Inflammatory macrophage (primary cell): ENCODE results near the gene ECI1.
"Not testable (repeated sequence)": the region's sequence is repeated elsewhere in the genome, so short reads cannot be mapped to it uniquely, and the experiment has no call there.

ENCODE experiments used
- DNase-seq, 2 donors: peaks; one replicate each; pipeline ENCODE4 v3.0.0-alpha.2; 2020 to 2022

The ECI1 gene

DNA sequence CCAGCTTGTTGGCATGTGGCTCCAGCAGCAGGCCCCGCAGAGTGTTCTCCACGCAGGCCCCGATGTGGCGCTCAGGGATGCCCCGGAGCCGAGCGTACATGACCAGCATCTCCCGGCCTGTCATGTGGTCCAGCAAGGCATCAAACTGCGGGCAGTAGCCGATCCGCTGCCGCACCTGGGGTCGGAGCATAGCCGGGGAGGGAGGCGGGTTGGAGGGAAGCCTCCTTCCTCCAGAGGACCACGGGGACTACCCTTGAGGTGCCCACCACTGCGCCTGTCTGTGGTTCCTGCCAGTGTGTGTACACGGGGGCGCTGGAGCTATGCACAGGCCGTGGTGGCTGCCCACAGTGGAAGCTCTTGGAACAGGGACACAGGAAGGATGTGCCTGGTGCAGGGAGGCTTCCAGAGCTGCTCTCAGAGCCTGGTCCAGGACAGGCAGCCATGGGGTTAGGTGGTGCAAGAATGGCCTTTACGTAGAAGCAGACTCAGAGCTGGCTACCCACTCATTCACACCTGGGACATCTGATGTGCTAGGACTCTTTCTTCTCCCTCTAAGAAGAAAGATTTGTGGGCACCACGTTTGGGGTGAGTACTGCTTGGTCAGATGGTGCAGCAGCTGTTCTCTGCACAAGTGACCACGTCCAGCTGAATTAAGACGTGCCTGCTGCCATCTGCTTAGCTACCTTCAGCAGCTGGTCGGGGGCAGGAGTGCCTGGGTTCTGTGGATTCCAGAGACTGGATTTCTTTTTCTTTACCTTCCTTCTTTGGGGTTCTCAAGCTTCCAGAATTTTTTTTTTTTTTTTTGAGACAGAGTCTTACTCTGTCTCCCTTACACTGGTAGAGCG lies 27.8 kb upstream of the ECI1 start:
- no peak for DNase-seq

DNA sequence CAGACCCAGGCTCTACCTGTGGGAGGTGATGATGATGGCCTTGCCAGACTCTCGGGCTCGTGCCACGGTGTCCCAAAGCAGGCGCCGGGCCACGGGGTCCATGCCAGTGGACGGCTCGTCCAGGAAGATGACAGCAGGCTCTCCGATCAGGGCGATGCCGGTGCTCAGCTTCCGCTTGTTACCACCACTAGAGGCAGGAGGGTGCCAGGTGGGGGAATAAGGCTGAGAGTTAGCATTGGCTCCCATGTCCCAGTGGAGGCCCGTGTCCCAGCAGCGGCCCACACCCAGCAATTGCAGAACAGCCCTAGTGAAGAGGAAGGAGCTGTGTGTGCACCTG lies 26.9 kb upstream of the ECI1 start:
- DNase-seq = no peak

DNA sequence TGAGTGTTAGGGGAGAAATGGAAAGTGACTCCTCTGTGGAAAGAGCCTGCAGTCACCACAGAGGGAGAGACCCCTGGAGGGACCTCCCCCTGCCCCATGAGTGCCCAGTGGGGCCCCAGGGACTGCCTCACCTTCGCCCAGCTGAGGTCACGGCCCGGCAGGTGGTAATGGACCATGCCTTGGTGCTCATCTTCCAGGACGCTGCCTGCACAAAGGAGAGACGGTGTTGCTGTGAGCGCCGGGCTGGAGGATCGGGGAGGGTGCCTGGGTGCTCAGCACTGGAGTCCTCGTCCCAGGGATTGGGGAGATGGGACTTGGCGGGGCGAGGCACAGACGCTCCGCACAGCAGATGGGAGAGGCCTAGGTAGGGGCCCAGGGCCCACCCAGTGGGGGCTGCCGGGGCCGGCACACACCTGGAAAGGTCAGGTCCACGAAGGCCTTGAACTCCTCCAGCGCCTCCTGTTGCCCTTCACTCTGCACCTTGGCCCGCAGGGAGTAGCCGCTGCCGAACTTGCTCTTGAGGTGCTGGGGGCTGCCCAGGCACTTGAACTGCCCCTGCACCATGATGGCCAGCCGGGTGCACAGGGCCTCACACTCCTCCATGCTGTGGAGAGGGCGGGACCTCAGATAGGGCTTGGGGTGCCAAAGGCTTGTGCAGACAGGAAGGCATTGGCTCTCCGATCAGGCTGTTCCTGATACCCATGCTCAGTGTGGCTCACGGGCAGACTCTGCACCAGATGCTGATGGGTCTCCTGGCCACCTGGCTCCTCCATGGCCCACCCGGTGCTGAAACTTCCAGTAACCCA lies 26.3 kb upstream of the ECI1 start:
- no peak for DNase-seq

DNA sequence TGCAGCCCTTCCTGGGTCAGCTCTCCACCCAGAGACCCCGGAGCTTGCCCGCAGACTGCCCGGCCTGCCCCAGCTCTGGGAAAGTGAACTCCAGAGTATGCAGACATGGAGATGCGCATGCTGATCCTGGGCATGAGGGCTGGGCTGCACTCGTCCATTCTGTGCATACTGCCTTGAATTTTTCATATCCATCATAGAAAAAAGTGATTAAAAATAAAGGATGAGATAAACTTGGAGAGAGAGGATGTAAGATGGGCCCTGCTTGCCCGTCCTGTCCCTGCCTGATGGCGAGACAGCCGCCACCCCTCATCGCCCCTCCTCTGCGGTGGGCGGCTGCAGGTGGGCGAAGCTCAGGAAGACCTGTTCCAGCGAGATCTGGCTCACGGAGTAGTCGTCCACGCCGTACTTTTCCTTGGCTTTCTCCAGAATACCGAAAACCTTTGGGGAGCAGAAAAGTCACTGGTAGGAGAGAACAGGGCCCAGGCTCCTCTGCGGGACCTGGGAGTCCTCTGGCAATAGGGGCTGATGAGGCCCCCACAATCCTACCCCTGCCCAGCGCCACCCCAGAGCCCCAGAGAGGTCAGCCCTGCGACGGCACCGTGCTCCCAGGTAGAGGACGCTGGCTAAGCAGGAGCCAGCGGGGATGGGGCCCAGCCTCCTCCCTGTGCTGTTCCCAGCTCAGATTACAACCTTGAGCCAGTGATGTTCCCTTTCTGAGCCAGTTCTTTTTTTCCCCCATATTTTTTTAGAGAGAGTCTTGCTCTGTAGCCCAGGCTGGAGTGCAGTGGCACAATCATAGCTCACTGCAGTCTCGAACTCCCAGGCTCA lies 25.2 kb upstream of the ECI1 start:
- DNase-seq = no peak

DNA sequence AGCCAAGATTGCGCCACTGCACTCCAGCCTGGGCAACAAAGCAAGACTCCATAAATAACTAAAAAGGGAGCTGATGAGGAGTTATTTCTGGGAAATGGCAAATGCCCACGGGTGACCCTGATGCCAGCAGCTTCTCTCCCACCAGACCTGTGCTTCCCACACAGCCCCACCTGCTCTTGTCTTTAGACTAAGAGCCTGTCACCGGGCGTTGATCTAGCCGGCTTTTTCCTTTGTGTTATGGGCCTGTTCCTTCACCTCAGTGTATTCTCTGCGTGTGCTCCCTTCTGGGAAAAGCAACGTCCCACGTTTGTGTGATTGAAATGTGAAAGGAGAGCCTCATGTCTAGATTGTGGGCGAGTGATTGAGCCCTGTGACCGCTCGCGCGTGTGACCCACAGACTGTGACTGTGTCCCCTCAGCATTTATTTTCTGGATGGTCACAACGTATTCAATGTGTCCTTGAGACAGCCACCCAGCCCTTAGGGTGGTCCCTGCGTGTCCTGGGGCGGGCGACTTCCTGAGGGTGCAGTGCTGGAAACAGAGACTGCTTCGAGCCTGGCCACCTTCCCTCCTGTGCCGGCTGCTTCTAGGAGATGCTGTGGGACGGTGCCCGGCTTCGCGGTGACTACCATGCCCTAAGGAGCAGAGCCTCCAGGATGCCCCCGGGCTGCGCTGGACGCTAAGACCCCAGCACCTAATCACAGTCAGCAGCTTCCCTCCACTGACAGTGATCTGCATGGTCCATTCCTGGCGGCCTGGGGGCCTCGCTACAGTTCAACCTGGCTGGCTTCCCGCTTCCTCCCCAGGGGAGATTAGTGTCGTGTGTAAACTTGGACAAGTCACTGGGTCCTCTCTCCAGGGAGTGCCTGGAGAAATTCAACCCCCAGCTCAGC lies 24.3 kb upstream of the ECI1 start:
- no peak for DNase-seq

DNA sequence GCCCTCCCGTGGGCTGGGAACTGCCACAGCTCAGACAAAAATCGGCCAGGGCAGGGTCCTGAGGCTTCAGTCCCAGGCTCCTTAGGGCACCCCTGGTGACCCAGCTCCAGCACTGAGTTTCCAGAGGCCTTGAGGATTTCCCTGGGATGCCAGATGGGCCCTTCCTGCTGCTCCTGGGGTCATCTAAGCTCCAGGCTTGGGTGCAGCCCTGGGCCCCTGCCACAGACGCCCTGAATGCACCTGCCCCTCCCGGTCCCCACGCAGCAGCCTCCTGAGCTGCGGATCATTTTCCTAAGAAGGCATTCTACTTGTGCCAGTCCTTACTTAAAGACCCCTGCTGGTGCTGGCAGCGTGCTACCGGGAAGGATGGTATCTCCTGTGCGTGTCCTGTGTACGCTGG lies 22.5 kb upstream of the ECI1 start:
- no peak for DNase-seq

DNA sequence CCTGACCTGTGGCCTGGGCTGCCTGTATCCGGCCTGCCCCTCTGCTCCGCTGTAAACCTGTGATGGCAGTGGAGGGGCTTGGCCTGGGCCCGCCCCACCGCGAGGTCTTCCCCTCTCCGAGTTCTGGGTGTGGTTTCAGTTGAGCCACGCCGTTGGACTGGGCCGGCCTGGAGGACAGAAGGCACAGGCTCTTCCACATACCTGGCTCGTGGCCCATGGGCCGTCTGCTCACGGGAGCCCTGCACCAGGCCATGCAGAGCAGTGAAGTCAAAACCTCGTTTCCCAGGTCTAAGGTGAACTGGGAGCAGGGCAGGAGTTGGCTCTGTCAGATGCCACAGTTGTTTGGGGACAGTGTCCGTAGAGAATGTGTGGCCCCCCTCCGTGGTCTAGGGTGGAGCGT lies 22.1 kb upstream of the ECI1 start:
- no peak for DNase-seq

DNA sequence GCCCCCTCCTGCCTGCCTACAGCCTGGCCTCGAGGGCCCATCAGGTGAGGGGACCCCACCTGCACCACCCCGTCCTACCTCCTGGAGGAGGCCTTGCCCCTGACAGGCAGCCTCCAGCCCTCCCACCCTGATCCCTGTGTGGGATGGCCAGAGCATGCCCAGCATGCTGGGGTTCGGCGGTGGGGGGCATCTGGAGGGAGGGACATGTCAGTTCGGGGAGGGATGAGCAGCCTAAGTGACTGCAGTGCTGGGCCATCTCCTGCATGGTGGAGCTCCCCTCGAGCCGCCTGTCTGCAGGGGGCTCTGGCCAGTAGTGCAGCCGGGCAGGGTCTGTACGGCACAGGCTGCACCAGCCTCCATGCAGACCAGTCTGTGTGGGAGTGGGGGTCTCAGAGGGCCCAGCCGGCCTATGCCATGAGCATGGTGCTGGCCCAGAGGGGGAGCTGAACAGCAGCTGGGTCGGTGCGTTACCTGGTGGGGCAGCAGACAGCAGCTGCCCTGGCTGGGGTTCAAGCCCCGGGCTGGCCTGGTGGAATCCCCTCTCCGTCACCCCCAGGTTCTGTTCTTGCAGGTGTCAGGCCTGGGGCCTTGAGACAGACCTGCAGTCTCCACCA lies 20.6 kb upstream of the ECI1 start:
- no peak for DNase-seq

DNA sequence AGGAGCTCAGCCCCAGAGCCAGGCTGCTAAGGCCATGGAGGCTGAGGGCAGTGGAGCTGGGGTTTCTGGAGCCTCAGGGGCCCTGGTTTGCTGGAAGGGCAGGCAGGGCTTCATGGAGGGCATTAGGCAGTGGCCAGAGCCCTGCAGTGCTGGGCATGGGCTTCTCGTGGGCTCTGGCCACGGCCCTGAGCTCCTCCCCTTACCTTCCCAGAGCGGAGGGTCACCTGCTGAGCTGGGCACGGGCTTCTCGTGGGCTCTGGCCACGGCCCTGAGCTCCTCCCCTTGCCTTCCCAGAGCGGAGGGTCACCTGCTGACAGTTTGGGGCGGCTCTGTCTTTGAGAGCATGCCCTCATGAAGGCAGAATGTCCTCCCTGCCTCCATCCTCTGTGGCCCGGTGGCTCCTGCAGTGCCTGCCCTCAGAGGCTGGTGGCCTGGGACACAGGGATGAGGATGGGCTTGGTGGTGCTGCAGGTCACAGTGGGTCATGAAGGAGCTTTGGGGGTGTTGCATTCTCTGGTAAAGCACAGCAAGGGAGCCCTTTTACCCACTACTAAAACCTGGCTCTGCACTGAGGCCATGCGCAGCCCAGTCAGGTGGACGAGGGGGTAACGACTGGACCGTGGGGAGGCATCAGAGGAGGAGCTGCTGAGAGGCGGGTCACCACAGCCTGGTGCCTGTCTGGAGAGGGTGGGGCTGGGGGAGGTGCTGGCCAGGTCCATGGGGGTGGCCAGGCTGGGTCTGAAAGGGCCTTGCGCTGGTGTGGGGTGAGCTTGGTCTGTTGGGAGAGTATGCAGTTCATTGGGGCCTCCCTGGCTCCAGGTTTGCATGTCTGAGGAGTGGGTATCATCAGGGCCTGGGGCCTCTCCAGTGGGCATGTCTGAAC lies 19.4 kb upstream of the ECI1 start:
- DNase-seq = no peak

DNA sequence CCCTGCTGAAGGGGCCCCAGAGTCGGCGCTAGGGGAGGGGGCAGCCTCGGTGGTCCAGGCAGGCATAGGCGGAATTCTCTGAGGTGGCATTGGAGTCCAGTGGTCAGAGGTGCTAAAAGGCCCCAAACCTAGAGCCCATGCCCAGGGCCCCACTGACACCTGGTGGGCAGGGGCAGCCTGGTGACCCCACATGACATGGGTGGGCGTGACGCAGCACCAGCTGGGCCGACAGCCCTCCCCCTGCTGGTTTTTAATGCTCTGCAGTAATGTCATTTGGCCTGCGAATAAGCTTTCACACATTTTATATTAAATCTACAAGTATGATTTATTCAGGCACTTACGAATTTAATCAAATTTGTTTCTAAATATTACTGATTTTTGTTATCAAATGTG lies 18.7 kb upstream of the ECI1 start:
- DNase-seq = no peak

DNA sequence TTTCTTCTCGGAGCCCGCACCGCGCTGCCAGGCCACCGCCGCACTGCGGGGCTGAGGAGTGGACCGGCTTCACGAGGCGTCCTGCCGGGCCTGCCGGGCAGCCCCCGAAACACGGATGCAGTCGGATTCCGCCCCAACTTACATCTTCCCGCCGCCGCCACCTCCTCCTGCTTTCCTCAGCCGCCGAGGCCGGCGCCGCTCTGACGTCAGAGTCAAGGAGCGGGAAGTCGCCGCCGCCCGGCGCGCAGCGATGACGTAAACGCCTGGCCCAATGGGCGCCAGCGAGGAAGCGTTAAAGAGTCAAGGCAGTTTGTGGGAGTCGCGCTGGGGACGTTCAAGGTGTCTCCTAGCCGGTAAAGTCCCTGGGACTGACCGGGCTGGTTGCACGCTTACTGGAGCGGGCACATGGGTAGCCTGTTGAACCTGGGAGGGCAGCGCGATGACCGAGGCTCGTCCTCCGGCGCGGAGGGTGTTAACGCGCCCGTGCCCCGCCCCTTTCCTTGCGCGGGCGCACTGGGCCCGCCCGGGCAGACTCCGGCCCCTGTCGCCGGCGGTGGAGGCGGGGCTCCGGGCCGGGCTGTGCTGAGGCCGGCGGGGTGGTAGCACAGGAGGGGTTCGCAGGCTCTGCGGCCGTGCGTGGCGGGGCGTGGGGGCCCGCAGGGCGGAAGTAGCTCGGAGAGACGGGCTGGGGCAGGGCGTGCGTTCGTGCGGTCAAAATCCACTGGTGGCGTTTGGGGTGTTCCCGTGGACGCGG lies 16.7 kb upstream of the ECI1 start, which contains the start of gene RNPS1:
Gene RNPS1, minus strand, starts transcription at position 214 of the 754 bp plus-strand sequence. CDS start 3,483 bp downstream, outside the sequence.
- peak; percentile 96 to 97 for DNase-seq

DNA sequence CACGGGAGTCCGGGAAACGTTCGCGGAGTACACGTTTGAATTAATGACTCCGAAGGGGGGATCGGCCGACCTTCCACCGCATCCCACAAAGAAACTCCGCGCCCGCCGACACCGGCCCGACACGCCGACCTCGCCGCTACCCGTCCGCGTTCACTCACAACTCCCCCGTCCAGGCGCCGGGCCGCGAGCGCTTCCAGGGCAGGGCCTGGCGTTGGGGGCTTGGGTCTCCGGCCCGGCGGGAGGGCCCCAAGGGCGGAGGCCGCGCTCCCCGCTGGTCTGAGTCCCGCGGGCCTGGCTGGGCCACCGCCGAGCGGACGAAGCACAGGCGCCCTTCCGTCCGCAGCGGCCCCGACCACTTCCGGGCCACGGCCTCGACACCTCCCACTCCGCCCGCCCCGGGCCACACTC lies 16.1 kb upstream of the ECI1 start:
- not testable (repeated sequence) for DNase-seq

DNA sequence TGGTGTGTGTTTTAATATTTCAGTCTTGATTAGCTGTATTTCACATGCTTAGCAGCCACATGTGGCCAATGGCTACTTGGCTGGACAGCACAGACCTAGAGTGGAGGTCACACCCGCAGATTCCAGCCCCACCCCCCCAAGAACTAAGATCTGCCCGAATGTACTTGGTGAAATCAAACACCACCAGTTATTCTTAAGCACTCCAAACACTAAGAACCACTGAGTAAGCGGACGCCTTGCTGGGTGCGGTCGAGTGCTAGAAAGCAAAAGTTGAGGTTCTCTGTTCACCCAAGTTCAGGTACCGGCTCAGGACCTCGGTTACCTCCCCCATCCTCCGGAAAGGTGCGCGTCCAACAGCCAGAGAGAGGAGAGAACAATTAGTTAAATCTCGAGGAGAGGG lies 15.5 kb upstream of the ECI1 start:
- not testable (repeated sequence) for DNase-seq

DNA sequence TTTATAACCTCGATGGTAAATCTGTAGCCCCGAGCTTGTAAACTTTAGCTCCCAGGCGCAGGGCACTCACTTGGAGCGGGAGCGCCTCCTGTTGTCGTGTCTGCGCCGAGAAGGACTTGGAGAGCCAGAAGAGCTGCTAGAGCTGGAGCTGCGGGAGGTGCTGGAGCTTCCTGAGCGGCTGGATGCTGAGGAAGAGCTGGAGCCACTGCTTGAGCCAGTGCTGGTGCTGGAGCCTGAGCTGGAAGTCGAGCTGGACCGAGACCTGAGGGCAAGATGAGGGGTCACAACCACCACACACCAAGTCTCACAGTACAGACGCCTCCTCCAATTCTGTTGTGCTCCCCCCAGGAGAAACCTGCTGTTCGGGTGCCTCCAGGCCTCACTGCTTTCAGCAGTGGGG lies 11.6 kb upstream of the ECI1 start:
- DNase-seq = not testable (repeated sequence)

DNA sequence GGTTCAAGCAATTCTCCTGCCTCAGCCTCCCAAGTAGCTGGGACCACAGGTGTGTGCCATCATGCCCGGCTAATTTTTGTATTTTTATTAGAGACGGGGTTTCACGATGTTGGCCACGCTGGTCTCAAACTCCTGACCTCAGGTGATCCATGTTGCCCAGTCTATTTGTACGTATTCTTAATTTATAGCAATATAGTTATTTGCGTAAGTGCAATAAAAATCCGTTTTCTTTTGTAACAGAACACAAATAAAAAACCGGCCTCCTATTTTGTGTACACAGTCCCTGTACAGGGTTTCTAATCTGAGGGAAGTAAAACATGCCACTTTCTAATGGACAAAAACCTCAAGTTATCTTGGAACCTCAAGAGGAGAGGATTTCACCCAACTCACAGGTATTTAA lies 8.9 kb upstream of the ECI1 start:
- DNase-seq = no peak

DNA sequence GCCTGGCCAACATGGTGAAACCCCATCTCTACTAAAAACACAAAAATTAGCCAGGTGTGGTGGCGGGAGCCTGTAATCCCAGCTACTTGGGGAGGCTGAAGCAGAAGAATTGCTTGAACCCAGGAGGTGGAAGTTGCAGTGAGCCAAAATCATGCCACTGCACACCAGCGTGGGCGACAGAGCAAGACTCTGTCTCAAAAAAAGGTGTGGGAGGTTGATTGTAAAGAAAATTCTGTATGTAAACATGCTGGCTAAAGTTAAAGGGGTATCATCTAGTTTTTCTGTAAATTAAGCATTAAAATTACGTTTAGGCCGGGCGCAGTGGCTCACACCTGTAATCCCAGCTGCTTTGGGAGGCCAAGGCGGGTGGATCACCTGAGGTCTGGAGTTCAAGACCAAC lies 7.1 kb upstream of the ECI1 start:
- DNase-seq = not testable (repeated sequence)

DNA sequence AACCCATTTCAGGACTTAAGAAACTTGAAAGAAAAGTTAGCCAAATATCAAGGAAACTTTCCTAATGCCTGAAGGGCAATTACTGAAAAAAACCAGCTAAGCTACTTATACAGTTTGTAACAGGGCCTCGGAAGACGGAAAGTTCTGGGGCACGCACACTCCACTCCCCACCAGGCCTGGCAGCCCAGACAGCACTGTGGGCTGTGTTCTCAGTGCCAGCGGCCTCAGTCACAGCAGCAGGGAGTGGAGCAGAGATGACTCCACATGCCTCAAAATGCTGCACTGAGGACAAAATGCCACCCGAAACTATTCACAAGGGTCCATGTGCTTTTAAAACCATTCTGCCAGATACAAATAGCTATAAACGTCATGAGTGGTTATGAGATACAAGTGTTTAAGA lies 6.3 kb upstream of the ECI1 start:
- DNase-seq = no peak

DNA sequence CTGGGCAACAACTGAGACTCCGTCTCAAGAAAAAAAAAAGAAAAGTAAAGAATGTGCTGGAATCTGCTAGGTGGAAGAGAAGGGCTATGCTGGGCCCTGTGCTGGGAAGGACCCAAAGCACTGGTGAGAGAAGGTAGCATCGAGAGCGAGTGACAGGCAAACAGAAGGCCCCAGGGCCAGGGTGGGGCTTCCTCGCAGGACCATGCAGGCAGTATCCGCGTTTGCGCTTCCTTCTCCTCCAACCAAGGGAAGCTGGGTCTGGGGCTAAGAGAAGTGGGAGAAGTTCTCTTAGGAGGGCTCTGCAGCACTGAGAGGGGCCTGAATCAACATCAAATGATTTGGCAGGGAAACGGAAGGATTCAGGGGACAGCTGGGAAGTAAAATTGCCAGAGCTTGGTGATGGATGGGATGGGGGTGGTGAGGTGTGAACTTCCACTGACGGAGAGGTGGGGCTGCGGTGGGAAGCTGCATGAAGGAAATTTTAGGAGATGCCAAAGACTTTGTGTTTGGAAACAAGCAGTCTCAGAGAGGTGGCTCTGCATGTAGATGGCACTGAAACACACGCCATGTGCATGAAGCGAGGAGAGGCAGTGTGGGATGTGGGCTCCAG lies 5.2 kb upstream of the ECI1 start:
- DNase-seq = no peak

DNA sequence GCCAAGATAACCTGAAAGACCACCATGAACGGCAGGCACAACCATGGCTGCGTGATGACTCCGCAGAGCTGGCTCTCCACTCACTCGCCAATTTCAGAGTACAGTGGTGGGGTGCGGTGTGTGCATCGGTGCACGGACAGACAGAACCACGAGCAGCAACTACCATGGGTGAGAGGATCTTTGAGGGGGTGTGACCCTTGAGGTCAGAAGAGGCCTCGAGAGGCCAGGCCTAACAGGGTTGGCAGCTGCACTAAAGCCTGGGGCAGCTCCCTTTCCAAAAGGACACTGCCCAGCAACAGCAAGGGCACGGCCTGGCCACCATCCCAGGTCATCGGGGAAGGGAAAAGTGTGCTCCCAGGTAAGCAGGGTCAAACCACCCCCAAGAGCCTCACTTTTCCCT lies 1.9 kb upstream of the ECI1 start:
- DNase-seq = no peak
